ENCODE data around the gene SUFU.

DNA sequence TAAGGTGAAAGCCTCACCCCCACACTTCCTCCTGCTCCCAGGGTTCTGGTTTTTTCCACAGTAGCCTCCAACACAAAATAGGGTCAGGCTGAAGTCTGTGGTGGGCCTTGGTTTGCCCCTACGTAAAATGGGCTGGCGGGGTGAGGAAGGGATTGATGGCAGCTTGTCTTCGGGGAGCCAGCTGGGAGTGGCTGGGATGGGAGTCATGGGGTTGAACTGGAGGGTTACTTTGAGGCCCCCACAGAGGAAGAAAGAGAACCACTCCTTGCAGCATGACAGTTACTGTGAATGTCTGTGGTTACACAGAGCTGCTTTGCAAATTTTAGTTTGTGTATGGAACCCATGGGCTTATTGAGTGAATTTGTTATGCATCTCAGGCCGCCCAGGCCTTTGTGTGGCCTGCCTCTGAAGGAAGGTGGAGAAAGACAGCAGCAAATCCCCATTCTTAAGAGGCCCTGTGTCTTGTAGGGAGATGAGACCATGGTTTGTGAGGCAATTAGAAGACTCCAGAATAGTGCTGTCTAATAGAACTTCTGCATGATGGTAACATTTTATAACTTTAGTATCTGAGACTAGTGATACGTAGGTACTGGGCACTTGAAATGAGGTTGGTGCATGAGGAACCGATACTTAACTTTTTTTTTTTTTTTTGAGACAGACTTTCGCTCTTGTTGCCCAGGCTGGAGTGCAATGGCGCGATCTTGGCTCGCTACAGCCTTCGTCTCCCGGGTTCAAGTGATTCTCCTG lies 148.6 kb downstream of the SUFU start:
- TF ChIP-seq POLR2A (IDR thresholded peaks at IDR 0.05) (no peak), CTCF (IDR thresholded peaks at IDR 0.05) (no peak)
